ENCODE measurements around the gene FILIP1.

Gene FILIP1

GRCh38 chr6:75494290-75494689, 690 bp upstream of the FILIP1 start:
- DNase-seq: no peak

- no peak for DNase-seq
These were observed 1.0 kb downstream of the FILIP1 start for GRCh38 chr6:75492386-75493153.

GRCh38 chr6:75491291-75491690, 2.3 kb downstream of the FILIP1 start:
- no peak for DNase-seq

GRCh38 chr6:75490706-75491105, 2.9 kb downstream of the FILIP1 start:
- DNase-seq: no peak

- no peak for DNase-seq
These were observed 4.6 kb downstream of the FILIP1 start for GRCh38 chr6:75489025-75489424.

- DNase-seq: no peak
These were observed 5.6 kb downstream of the FILIP1 start for GRCh38 chr6:75488033-75488432.

- no peak for DNase-seq
These were observed 6.6 kb downstream of the FILIP1 start for GRCh38 chr6:75486850-75487518.

GRCh38 chr6:75484535-75484934, 9.1 kb downstream of the FILIP1 start:
- DNase-seq: no peak

GRCh38 chr6:75483136-75483952, 10.3 kb downstream of the FILIP1 start:
- no peak for DNase-seq

- DNase-seq: no peak
These were observed 11.5 kb downstream of the FILIP1 start for GRCh38 chr6:75481936-75482593.

GRCh38 chr6:75481394-75481793, 12.2 kb downstream of the FILIP1 start:
- DNase-seq: no peak

GRCh38 chr6:75480425-75480824, 13.2 kb downstream of the FILIP1 start:
- no peak for DNase-seq

GRCh38 chr6:75479712-75480111, 13.9 kb downstream of the FILIP1 start:
- DNase-seq: no peak

- no peak for DNase-seq
These were observed 14.7 kb downstream of the FILIP1 start for GRCh38 chr6:75478929-75479328.

GRCh38 chr6:75472885-75473284, 20.7 kb downstream of the FILIP1 start:
- no peak for DNase-seq

GRCh38 chr6:75467966-75468365, 25.6 kb downstream of the FILIP1 start:
- DNase-seq: no peak

- DNase-seq: no peak
These were observed 26.3 kb downstream of the FILIP1 start for GRCh38 chr6:75467284-75467683.

GRCh38 chr6:75466636-75467035, 27.0 kb downstream of the FILIP1 start:
- DNase-seq: no peak

GRCh38 chr6:75463908-75464307, 29.7 kb downstream of the FILIP1 start:
- no peak for DNase-seq

- DNase-seq: no peak
These were observed 30.5 kb downstream of the FILIP1 start for GRCh38 chr6:75463061-75463460.

- no peak for DNase-seq
These were observed 32.9 kb downstream of the FILIP1 start for GRCh38 chr6:75460681-75461080.

GRCh38 chr6:75458895-75459294, 34.7 kb downstream of the FILIP1 start:
- no peak for DNase-seq

- DNase-seq: no peak
These were observed 42.7 kb downstream of the FILIP1 start for GRCh38 chr6:75450903-75451302.
